Right ventricle myocardium superior (tissue), 1 donor: ENCODE results near the gene MYH10. TPM values are rescaled to one million over a fixed set of nuclear protein-coding genes. Genes with fewer than 3 reads are reported as not detected.
"Not testable (repeated sequence)": the region's sequence is repeated elsewhere in the genome, so short reads cannot be mapped to it uniquely, and the experiment has no call there.

Experiments used
- ATAC-seq: fragments of 200-7000 bp; cut with Tn5 transposase; one replicate; pipeline ENCODE4 v1.9.1; 2020; ENCODE audit warnings: mild to moderate bottlenecking; ENCODE audit not compliant: poor library complexity
- DNase-seq: peaks from one replicate; pipeline ENCODE4 v3.0.0-alpha.2; 2020
- intact Hi-C: fragments of 100-400 bp; cut with DNase I; formaldehyde crosslinking; loops from one replicate; pipeline ENCODE4 v1.11.2; 2022
- long read RNA-seq: library from polyadenylated mRNA; unstranded; transcript quantifications from one replicate; pipeline ENCODE4 v2.0.0, GENCODE V29; 2021
- total RNA-seq: library from RNA; stranded (reverse); fragmentation: NEBNext Ultra II Directional; extraction: Animal tissue kit (Norgen Biotek cat#: 25700); gene quantifications from one replicate; pipeline ENCODE4 v1.2.1, GENCODE V29; 2021
- donor health status: DM: no; HTN: yes; CAD: no; lungs with severe emphysema.

MYH10 gene
- total RNA-seq: 31.5 TPM
- long read RNA-seq, full-length matches to known transcripts: 1 of 17 reads
- long read RNA-seq, partial matches to known transcripts: 13 of 17 reads
- long read RNA-seq, other reads (novel, unspliced or antisense): 3 of 17 reads

DNA sequence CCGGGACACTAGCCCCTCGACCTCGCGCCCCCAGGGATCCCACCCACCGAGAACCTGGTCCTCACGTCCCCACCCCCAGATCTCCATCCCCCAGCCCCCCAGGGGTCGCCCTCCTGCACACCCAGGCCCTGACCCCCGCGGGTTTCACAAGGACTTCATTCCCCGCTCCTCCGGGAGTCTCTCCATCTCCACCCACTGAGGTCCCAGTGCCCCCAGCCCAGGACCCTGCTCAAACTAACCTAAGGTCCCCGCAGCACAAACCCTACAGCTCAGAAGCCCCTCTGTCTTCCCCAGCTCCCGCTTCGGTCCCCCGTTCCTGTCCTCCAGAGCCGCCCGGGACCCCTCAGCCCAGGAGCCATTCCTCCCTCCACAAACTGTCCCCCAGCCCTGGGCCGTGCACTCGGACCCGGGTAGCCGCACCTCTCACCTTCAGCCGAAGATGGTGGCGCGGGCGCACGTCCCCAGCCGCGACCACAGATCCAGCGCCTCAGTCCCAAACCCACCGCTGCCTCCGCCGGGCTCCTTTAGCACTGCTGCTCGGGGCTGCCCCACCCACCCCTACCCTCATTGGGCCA lies at the start of gene MYH10:
TSS of gene MYH10 (minus strand) at position 499 of the 575 bp plus-strand sequence. CDS start 7,479 bp downstream, outside the sequence.
- intact Hi-C loops: no loop called here
- ATAC-seq (no peak), DNase-seq (peak; percentile 49)

DNA sequence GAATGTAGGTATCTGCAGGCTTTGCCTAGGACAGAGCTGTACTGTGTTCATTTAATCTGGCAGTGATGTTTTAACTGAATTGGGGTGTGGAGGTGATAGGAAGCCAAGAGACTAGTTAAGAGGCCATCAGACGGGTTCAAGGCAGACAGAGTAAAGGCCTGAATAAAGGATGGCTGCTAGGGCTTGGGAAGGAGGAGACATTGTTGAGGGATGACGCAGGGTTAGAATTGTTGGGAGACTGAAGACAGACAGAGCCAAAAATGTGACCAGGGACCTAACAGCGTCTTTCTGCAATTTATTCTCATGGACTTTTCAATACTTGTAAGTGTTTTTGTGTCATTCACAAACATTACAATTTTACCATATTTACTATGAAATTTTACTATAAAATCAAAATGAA lies 48.6 kb upstream of the MYH10 start:
- intact Hi-C loops: no loop called here
- ATAC-seq (no peak), DNase-seq (no peak)

DNA sequence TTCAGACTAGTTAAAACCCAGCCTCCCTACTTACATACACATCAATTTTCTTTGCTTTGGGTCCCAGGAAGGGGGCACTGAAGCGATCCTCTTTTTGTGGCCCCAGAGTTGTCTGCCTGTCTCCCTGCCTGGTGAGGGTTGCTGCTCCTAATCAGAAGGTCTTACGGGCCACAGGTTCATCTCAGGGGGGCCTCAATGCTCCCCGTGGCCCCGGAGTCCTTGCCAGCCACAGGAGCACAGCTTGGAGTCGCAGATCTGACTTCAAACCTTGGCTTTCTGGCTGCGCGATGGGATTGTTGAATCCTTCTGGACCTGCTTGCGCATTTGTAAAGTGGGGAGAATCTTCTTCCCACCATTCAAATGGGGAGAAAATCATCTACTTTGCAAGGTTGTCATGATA lies 44.8 kb upstream of the MYH10 start:
- intact Hi-C loops: no loop called here

DNA sequence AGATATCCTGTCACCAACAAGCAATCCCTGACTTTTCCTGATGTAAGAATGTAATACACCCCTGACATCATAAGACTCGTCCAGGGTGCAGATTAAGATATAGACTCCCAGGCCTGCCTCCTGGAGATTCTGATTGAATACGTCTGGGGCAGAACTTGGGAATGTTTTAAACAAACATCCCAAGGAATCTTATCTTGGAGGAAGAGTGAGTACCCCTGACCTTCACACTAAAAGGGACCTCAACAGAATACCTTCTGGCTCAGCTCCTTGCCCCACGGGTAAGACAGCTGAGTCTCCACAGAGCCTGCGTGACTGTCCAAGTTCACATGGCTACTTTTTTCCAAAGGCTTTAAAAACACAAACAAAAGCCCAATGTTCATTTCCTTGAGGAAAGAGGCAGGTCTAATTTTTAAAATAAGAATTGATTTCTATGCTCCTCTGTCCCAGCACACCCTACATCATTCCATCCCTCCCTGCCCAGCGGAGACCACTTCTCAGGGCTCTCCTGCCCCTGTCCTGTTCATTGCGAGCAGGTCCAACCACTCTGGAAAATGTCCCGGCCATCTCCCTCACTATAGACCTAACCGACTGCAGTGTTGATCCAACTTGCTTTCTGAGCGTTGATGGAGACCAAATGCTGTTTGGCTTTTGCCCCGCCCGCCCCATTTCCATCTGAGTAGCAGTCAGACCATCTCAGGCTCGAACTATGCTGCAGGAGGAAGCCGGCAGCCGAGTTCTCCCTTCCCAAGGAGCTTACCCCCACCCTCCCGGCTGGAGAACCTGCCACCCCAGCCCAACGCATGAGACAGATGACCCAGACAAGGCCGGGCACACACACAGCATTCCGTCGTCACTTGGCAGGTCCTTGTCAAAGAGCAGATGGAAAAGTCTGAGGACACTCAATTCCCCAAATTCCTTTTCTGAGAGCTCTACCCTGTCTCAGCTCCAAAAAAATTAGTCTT lies 44.1 kb upstream of the MYH10 start:
- intact Hi-C loops: no loop called here
- DNase-seq: peak; percentile 82
- peak; percentile 84 for ATAC-seq

More for the DNA sequence above, 44.8 kb upstream of the MYH10 start:
- DNase-seq (no peak), ATAC-seq (no peak)

DNA sequence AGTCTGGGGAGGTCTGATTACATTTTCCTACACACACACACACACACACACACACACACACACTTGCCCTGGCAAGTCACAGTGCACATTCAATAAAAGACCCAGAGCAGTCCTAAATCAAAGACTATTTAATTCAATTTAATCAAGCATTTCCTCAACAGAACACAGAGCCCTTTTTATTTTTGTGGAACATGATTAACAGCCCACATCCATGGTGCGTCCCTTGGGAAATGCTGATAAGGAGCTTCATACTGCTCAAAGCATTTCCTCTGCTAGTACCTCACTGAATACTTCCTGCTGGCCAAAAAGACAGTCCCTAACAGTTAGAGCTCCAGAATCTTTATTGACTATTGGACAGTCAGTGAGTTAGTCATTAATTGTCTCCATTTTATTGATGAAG lies 43.1 kb upstream of the MYH10 start:
- ATAC-seq: peak; percentile 86
- intact Hi-C loops: no loop called here
- no peak for DNase-seq

DNA sequence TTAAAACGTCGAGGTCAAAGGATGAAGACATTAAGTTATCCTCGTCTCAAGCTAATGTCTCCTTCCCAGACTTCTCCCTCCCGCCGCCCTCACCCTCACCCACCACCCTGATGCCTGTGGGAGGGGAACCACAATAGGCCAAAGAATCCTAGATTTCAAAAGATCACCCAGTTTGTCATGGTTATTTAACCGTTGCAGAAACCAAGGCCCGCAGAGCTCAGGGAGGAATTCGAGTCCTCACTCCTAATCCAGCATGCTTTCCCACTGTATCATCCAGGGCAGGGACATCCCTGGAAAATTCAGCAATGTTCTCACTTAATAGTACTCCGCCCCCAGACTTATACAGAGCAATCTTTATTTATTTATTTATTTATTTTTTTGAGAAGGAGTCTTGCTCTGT lies 41.8 kb upstream of the MYH10 start:
- DNase-seq: no peak
- intact Hi-C loops: no loop called here
- no peak for ATAC-seq

DNA sequence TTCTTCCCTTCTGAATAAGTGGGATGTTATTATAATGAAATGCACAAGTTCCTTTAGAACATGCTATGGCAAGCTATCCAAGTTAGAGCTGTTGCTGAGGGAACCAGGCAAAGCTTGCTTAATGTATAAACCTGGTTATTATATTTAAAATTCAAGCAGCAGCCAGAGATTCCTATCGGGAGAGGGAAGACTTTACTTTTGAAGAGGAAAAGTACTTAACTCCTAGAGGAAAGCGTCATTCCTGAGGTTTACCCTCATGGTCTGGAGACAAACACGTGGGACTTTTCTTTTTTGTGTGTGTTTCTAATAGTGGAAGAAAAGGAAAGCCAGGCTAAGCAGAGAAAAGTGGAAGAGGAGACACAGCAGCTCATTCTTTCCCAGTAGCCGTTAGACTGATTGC lies 39.9 kb upstream of the MYH10 start:
- intact Hi-C loops: no loop called here
- ATAC-seq: no peak

DNA sequence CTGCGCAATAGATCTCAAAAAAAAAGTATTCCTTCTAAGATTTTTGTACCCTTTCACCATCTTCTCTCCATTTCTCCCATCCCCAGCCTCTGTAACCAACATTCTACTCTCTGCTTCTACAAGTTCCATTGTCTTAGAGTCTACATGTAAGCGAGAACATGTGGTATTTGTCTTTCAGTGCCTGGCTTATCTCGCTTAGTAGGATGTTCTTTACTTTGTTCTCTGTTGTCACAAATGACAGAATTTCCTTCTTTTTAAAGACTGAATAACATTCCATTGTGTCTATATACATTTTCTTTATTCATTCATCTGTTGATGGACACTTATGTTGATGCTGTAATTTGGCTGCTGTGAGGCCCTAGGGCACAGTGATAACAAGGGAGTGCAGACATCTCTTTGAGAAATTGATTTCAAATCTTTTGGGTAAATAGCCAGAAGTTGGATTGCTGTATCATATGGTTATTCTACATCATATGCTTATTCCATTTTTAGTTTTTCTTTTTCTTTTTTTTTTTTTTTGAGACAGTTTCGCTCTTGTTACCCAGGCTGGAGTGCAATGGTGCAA lies 37.7 kb upstream of the MYH10 start:
- no peak for DNase-seq
- intact Hi-C loops: no loop called here

More for the DNA sequence above, 39.9 kb upstream of the MYH10 start:
- DNase-seq: no peak

DNA sequence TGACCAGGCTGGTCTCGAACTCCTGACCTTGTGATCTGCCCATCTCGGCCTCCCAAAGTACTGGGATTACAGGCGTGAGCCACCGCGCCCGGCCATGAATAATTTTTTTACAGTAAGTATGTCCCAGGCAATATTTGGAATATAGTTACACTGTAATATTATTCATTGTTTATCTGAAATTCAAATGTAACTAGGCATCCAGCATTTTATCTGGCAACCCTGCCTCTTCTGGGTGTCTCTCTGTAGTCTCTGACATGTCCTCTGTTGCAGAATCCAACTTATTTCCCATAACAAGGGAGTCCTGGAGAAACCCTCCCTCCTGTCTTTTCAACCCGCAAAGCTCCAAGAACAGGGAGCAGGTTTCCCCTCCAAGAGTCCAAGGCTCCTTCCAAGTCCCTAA lies 36.9 kb upstream of the MYH10 start:
- intact Hi-C loops: no loop called here
- DNase-seq: no peak
- ATAC-seq: no peak

More for the DNA sequence above, 37.7 kb upstream of the MYH10 start:
- ATAC-seq: no peak

DNA sequence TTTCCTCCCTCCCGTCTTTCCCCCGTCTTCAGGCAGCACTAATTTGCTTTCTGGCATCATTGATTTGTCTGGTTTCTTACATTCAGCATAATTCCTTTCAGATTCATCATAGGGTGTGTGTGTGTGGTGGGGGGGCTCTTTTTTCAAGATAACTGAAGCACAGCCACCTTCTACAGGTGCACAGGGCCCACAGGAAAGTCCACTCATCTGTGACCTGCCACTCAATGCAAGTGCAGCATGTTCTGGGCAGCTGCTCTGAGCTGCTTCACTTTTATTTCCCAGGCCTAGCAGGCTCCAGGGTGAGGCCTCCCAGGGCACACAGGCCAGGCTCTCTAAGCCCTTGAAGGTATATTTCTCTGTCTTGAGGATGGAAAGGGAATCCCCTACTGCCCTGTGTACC lies 35.2 kb upstream of the MYH10 start:
- DNase-seq (no peak), ATAC-seq (no peak)
- intact Hi-C loops: no loop called here

DNA sequence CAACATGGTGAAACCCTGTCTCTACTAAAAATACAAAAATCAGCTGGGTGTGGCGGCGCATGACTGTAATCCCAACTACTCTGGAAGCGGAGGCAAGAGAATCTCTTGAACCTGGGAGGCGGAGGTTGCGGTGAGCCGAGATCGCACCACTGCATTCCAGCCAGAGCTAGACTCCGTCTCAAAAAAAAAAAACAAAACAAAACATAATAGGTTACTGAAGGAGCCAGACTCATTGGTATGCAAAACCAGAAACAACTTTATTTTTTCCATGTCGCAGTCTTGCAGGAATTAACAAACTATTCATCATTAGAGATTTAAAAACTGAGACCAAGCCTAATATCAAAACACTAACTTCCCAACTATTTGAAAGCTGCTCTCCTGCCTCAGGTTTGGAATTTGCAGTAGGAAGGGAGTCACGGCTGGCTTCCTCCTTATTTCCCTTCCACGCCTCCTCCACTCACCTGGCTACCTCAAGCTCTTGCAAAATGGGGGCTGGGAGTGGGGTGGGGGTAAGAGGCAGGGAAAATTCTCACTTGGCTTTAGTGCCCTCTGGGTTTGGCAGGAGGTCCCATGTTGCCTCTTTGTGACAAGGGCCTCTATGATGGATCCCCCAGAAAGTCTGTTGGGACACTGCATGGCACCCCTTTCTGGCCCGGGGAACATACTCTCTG lies 34.1 kb upstream of the MYH10 start:
- intact Hi-C loops: no loop called here
- no peak for DNase-seq

DNA sequence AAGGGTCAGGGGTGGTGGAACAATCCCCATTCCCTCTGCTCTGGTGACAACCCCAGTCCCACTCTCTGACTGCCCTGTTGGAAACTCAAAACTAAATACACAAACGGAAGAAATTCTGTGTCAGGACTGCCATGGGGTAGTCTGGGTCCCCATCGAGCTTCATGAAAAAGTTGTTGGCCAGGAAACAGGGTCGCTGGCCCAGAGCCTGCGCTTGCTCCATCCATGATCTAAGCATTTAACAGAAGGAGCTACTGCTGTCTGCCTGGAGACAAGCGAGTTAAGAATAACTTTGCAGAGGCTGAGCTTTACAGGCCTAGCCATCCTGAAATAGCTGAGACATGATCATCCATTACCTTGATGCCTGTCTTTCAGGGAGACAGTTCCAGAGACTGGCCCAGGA lies 32.4 kb upstream of the MYH10 start:
- ATAC-seq (no peak), DNase-seq (no peak)
- intact Hi-C loops: no loop called here

More for the DNA sequence above, 34.1 kb upstream of the MYH10 start:
- ATAC-seq: no peak

DNA sequence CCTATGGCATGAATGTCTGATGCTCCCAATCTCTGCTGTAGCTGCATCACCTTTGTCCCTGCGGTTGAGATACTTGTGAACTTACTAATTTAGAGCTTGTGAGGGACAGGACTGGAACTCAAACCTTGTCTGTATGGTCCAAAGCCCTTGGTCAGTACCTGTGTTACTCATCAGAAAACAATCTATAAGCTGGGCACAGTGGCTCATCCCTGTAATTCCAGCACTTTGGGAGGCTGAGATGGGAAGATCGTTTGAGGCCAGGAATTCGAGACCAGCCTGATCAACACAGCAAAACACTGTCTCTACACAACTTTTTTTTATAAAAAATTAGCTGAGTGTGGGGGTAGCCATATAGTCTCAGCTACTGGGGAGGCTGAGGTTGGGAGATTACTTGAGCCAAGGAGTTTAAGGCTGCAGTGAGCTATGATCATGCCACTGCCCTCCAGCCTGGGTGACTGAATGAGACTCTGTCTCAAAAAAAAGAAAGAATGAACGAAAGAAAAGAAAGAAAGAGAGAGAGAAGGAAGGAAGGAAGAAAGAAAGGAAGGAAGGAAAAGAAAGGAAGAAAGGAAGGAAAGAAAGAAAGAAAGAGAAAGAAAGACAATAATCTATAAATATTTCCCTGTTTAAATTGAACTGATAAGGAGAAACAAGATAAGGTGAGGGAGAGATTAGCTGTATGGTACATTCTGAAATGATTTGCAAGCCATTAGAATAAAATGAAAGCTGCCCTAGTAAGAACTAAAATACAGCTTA lies 31.7 kb upstream of the MYH10 start:
- ATAC-seq (no peak), DNase-seq (no peak)
- intact Hi-C loops: no loop called here

DNA sequence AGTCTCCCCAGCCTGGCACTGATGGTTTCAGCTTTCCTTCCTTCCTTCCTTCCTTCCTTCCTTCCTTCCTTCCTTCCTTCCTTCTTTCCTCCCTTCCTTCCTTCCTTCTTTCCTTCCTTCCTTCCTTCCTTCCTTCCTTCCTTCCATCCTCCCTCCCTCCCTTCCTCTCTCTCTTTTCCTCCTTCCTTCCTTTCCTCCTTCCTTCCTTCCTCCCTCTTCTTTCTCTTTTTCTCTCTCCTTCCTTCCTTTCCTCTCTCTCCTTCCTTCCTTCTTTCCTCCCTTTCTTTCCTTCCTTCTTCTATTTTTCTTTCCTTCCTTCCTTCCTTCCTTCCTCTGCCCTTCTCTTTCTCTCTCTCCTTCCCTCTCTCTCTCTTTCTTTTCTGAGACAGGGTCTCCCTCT lies 30.2 kb upstream of the MYH10 start:
- DNase-seq, ATAC-seq, intact Hi-C loops: not testable (repeated sequence)

DNA sequence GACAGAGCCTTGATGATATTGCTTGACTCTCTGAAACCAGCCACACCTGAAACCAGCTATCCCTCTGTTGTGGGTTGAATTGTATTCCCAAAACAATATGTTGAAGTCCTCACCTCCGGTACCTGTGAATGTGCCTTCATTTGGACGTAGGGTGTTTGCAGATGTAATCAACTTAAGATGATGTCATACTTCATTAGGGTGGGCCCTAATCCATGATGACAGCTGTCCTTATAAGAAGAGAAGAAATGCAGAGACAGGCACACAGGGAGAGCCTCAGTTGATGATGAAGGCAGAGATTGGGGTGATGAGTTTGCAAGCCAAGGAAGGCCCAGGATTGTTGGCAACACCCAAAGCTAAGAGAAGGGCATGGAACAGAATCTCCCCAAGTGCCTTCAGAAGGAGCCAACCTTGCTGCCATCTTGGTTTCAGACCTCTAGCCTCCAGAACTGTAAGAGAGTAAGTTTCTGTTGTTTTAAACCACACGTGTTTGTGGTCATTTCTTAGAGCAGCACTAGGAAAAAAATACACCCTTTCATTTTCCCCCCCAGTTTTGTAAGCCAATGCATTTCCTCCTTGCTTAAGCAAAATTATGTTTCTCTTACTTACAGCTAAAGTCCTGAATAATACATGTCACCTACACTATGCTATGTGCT lies 29.4 kb upstream of the MYH10 start:
- intact Hi-C loops: no loop called here
- ATAC-seq (no peak), DNase-seq (no peak)

DNA sequence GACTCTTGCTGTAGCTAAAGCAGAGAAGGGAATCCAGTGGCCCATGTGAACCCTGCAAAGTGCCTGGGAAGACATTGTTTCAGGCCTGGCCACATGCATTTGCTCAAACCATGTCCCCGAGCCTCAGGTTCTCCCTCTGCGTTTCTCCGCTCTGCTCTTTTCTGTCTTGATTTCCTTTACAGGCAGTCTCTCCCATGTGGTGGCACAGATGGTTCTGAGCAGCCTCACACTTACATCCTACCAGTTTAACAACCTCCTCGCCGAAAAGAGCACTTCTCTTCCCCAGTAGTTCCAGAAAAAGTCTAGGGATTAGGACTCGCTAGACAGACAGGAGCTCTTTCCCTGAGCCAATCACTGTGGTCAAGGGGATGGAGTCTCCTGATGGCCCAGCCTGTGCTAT lies 28.3 kb upstream of the MYH10 start:
- ATAC-seq: no peak
- intact Hi-C loops: no loop called here

DNA sequence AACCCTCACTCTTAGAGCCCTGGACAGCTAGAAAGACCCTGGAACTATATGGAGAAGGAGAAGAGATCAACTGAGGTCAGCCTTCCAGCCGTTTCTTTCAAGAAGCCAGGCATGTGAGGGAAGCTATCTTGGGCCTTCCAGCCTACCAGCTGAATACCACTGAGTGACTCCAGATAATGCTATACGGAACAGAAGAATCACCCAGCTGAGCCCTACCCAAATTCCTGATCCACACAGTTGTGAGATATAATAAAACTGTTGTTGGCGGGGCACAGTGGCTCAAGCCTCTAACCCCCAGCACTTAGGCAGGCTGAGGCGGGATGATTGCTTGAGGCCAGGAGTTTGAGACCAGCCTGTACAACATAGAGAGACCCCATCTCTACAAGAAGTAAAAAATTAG lies 26.2 kb upstream of the MYH10 start:
- ATAC-seq (no peak), DNase-seq (no peak)
- intact Hi-C loops: no loop called here

More for the DNA sequence above, 28.3 kb upstream of the MYH10 start:
- DNase-seq: no peak

DNA sequence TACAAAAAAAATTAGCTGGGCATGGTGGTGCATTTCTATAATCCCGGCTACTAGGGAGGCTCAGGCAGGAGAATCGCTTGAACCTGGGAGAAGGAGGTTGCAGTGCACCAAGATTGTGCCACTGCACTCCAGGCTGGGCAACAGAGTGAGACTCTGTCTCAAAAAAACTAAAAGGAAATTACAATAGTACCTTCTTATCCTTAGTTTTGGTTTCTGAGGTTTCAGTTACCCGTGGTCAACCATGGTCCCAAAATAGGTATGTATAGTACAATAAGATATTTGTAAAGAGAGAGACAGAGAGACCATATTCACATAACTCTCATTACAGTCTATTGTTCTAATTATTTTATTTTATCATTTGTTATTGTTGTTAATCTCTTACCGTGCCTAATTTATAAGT lies 24.3 kb upstream of the MYH10 start:
- intact Hi-C loops: no loop called here
- DNase-seq (no peak), ATAC-seq (no peak)
